Smooth muscle cell (in vitro differentiated cells): ENCODE measurements around the gene SEPTIN8. TPM values are rescaled to one million over a fixed set of nuclear protein-coding genes. Genes with fewer than 3 reads are reported as not detected.

ENCODE experiments used
- DNase-seq: peaks from one replicate; lab custom pipeline; 2025; ENCODE audit not compliant: unreplicated experiment; lab: John Stamatoyannopoulos, UW
- H2AFZ ChIP-seq: fragments of 200-600 bp; sonication (generic); 2 replicates; pipeline ENCODE4 v1.6.0; 2016; ENCODE audit warnings: antibody characterized with exemption, low read depth, mild to moderate bottlenecking
- H3F3A ChIP-seq: fragments of 200-600 bp; sonication (generic); 2 replicates; pipeline ENCODE4 v1.6.0; 2017; ENCODE audit warnings: antibody characterized with exemption, low read depth
- H3K27ac ChIP-seq: fragments of 200-600 bp; sonication (generic); 2 replicates; pipeline ENCODE4 v1.5.1; 2016; ENCODE audit warnings: low read depth, mild to moderate bottlenecking
- H3K27me3 ChIP-seq: fragments of 200-600 bp; sonication (generic); 2 replicates; pipeline ENCODE4 v1.6.1; 2016; ENCODE audit warnings: low read depth, mild to moderate bottlenecking
- H3K36me3 ChIP-seq: fragments of 200-600 bp; sonication (generic); 2 replicates; pipeline ENCODE4 v1.5.1; 2016; ENCODE audit warnings: low read depth
- H3K4me1 ChIP-seq: fragments of 200-600 bp; sonication (generic); 2 replicates; pipeline ENCODE4 v1.5.1; 2016; ENCODE audit warnings: low read depth
- H3K4me2 ChIP-seq: fragments of 200-600 bp; sonication (generic); 2 replicates; pipeline ENCODE4 v1.6.0; 2016; ENCODE audit warnings: mild to moderate bottlenecking
- H3K4me3 ChIP-seq: fragments of 200-600 bp; sonication (generic); 2 replicates; pipeline ENCODE4 v1.5.1; 2016; ENCODE audit warnings: mild to moderate bottlenecking
- H3K79me2 ChIP-seq: fragments of 200-600 bp; sonication (generic); 2 replicates; pipeline ENCODE4 v1.6.0; 2016; ENCODE audit warnings: low read depth, mild to moderate bottlenecking
- H3K9ac ChIP-seq: fragments of 200-600 bp; sonication (generic); 2 replicates; pipeline ENCODE4 v1.6.0; 2016; ENCODE audit warnings: low read depth
- H3K9me3 ChIP-seq: fragments of 200-600 bp; sonication (generic); replicated peaks from 2 replicates; pipeline ENCODE4 v1.5.1; 2016; ENCODE audit warnings: low read depth
- H4K20me1 ChIP-seq: fragments of 200-600 bp; sonication (generic); 2 replicates; pipeline ENCODE4 v1.6.0; 2016; ENCODE audit warnings: low read depth
- WGBS: methylation state at CpG from one replicate; pipeline ENCODE4 v1.1.7; 2016; ENCODE audit warnings: low lambda C conversion rate; 5-methylcytosine and 5-hydroxymethylcytosine counted together
- polyA plus RNA-seq: library from polyadenylated mRNA; unstranded; fragments of >200 nt; fragmentation: Nextera tagmentation; extraction: Ambion mirVana; gene quantifications from 2 replicates; pipeline ENCODE4 v1.2.1, GENCODE V29; 2016
- total RNA-seq: library from RNA; depleted of rRNA; stranded (reverse); fragments of >200 nt; gene quantifications from 2 replicates; pipeline ENCODE4 v1.2.3, GENCODE V29; 2014
- TF ChIP-seq, protein P1 (sequence below): fragments of 200-600 bp; sonication (generic); IDR thresholded peaks from 2 replicates; pipeline ENCODE4 v1.5.1; 2017; ENCODE audit warnings: borderline replicate concordance, mild to moderate bottlenecking, antibody characterized with exemption; ENCODE audit not compliant: insufficient read depth, poor library complexity, severe bottlenecking

SEPTIN8 gene
- total and polyA plus RNA-seq, 2 experiments from 2014 or later = 26.3 to 68.1 TPM

DNA sequence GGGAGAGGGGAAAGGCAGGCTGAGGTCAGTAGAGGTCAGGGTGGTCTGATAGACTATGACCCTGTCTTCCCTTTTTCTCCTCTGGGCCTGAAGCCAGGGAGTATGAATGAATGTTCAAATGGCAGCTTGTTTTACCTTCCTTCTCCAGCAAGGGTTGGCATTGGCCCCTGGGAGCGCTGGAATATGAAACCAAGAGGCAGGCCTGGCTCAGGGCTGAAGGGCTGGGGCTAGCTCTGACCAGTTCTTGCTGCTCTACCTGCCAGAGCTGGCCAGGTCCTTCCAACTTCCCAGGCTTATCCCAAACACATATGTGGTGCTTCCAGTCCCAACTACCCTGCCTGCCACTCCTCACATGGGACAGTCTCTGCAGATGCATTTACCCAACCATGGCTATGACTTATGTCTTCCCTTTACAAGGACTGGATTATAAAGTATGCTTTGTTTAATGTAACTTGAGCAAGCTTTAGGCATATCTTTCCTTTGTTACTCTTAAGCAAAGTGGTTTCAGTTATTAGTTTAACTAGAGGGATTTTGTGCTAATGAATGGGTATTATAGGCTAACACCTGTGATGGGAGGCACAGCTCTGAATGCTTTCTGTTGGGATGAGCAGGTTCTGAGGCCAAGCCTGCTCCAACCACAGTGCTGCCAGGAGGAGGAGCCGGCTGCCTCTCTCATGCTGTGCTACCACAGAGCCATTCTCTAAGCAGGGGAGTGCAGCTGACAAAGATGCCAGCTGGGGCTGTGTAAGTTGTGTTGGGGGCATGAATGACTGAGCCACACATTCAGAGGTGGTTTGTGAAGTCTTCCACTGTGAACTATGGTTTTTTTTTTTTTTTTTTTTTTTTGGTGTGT, 23.7 kb downstream of the SEPTIN8 start:
- Histone ChIP-seq H3K9me3 (no peaks in the 10 kb centered on the region), H3K36me3 (no peaks in the 10 kb centered on the region), H3K27me3 (peaks cover 21% of the 10 kb centered on the region), H3K27ac (no peak overlapping the region), H3F3A (no peaks in the 10 kb centered on the region), H3K4me3 (no peak overlapping the region), H2AFZ (no peak overlapping the region), H3K4me2 (no peak overlapping the region), H3K9ac (no peak overlapping the region), H3K4me1 (peaks cover 12% of the 10 kb centered on the region), H4K20me1 (peaks cover 6% of the 10 kb centered on the region), H3K79me2 (no peaks in the 10 kb centered on the region)
- TF ChIP-seq, protein P1, sequence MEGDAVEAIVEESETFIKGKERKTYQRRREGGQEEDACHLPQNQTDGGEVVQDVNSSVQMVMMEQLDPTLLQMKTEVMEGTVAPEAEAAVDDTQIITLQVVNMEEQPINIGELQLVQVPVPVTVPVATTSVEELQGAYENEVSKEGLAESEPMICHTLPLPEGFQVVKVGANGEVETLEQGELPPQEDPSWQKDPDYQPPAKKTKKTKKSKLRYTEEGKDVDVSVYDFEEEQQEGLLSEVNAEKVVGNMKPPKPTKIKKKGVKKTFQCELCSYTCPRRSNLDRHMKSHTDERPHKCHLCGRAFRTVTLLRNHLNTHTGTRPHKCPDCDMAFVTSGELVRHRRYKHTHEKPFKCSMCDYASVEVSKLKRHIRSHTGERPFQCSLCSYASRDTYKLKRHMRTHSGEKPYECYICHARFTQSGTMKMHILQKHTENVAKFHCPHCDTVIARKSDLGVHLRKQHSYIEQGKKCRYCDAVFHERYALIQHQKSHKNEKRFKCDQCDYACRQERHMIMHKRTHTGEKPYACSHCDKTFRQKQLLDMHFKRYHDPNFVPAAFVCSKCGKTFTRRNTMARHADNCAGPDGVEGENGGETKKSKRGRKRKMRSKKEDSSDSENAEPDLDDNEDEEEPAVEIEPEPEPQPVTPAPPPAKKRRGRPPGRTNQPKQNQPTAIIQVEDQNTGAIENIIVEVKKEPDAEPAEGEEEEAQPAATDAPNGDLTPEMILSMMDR = no peak
- 64% methylated on average over 2 of the region's 2 CpGs for WGBS
- no peak for DNase-seq

DNA sequence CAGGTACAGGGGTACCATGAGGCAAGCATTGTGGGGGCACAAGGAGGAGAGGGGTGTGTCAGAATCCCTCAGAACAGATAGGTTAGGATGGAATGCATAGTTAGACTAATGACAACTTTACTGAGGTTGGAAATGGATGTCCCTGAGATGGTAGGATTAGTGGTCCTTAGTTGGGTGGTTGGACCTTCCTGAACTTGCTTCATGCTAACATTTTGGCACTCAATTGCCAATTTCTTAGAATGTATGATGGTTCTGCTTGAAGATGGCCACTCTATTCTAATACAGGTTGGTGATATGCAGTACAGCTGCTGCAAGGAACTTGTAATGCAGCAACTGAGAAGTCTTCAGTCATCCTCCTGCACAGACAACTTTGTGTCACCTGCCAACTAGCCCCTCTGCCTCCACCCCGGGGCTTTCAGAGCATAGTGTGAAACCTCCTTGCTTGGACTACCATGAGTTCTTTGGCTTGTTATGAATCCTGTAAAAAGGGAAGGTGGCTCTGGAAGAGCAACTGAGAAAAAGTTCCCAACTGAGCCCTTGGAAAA, 24.4 kb downstream of the SEPTIN8 start:
- Histone ChIP-seq H3K36me3 (no peaks in the 10 kb centered on the region), H3F3A (no peaks in the 10 kb centered on the region), H3K27me3 (peaks cover 28% of the 10 kb centered on the region), H4K20me1 (peaks cover 6% of the 10 kb centered on the region), H3K4me1 (peaks cover 12% of the 10 kb centered on the region), H3K4me3 (no peak overlapping the region), H3K9me3 (no peaks in the 10 kb centered on the region), H3K9ac (no peak overlapping the region), H3K79me2 (no peaks in the 10 kb centered on the region), H2AFZ (no peak overlapping the region), H3K4me2 (no peak overlapping the region), H3K27ac (no peak overlapping the region)
- 96% methylated on average over 1 of the region's 1 CpG for WGBS
- TF ChIP-seq, protein P1 = no peak
- DNase-seq = no peak

DNA sequence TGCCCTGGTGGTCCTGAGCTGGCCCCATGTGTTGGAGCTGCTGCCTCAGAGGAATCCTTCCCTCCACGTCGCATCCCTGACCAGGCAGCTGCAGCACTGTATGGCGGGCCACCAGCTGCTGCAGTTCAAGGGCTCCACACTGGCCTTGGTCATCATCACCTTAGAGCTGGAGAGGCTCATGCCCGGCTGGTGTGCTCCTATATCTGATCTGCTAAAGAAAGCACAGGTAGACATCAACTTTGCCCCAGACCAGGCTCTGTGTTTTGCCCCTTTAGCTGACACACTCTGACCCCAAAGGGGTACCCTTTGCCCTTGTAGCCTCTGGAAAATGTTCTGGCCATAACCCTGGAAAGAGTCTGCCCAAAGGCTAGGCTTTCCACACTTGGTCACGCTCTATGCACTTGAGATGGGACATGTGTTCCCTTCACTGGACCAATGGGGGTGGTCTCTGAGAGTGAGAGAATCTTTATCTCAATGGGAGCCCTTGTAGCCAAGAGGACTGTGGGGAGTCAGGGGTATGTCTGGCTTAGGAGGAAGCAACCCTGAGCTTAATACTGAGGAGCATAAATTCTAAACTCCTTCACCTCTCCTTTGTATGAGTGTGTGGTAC, 25.0 kb downstream of the SEPTIN8 start:
- Histone ChIP-seq H3K4me2 (no peak overlapping the region), H3K79me2 (no peaks in the 10 kb centered on the region)
- 88% methylated on average over 5 of the region's 5 CpGs for WGBS

More for the DNA sequence above, 25.0 kb downstream of the SEPTIN8 start:
- H3F3A ChIP-seq = no peaks in the 10 kb centered on the region
- peaks cover 6% of the 10 kb centered on the region for H4K20me1 ChIP-seq
- H3K4me1 ChIP-seq = peaks cover 13% of the 10 kb centered on the region
- no peak overlapping the region for H3K4me3 ChIP-seq
- TF ChIP-seq, protein P1 = no peak
- no peak overlapping the region for H3K27ac ChIP-seq
- no peak overlapping the region for H2AFZ ChIP-seq
- H3K27me3 ChIP-seq = peaks cover 34% of the 10 kb centered on the region
- H3K9me3 ChIP-seq = no peaks in the 10 kb centered on the region
- H3K9ac ChIP-seq = no peak overlapping the region
- H3K36me3 ChIP-seq = no peaks in the 10 kb centered on the region
- DNase-seq = no peak
